HG03064 (cell line): ENCODE results near the gene MEF2D.

Experiments
- ATAC-seq: cut with Tn5 transposase; IDR thresholded peaks from one replicate; pipeline ENCODE4 v1.9.1; 2021; ENCODE audit warnings: low read depth; ENCODE audit not compliant: unreplicated experiment

The MEF2D gene

DNA sequence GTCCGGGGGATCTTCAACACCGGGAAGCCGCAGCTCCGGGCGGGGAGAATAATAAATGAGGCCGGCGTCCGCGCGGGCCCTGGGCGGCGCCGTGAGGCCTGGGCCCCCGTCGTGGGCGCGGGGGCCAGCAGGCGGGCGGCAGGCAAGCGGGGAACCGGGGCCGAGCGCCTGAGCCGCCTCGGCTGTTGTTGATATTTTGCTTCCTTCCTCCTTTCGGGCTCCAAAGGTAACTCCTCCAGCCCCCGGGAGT lies at the start of gene MEF2D:
TSS of gene MEF2D (minus strand) at position 233 of the 250 bp plus-strand sequence. CDS start 17,483 bp downstream, outside the sequence.
- ATAC-seq = no peak

DNA sequence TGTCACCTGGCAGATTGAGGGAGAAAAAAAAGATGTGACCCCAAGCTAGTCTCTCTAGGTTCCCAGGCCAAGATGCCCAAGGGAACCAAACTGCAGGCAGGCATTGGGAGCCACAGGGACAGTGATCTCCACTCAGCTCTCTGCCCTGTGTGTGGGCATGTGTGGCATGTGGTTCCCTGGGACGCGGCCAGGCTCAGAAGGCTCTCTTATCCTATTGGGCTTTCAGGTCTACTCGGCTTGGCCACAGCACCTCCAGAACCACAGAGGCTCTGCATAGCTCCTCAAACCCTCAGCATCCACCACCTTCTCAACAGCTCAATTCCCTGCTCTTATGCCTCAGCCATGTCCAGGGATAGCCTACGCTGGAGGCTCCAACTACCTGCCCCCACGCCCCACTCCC lies 49.8 kb upstream of the MEF2D start:
- no peak for ATAC-seq

DNA sequence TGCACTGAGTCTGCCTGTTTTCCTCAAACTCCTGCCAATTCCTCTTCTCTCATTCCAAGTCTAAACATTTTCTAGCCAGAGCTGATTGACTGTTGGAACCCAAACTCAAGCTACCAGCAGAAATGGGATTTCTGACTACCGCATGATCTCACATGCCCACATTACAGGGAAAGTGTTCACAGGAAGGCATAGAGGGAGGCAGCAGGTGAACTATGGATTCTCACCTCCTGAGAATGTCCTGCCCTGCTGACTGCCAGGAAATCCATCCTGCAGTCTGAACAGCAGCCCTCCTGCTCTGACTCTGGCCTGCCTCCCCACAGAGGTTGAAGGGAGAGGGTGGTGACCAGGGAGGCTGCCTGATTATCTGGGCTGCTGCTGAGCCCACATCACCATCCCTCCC lies 49.3 kb upstream of the MEF2D start:
- ATAC-seq = no peak

DNA sequence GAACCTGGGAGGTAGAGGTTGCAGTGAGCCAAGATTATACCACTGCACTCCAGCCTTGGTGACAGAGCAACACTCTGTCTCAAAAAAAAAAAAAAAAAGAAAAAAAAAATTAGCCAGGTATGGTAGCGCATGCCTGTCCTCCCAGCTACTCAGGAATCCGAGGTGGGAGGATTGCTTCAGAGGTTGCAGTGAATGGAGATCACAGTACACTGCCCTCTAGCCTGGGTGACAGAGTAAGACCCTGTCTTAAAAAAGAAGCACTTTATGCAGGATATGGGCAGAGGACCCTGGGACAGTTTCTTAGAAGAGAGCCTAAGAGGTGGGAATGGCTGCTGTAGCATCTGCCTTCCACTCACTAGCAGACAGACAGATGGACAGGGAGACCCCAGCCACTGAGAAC lies 48.8 kb upstream of the MEF2D start:
- ATAC-seq = no peak

DNA sequence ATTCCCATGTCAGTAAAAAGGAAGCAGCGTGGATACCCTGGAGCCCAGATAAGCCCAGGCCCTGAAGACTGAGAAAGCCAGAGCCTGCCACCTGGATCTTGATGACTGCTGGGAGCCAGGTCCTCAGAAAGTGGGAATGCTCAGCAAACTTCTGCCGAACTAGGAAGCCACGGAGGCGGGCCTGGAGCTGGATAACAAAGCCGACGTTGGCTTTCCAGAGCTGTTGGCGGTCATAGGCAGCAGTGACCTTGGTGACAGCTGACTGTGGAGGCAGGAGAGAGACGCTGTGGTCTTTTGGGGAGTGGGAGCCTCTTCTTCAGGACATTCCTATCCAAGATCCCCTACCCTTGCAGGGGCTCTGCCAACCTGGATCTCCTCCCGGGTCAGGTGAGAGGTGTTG lies 47.4 kb upstream of the MEF2D start:
- ATAC-seq = no peak

DNA sequence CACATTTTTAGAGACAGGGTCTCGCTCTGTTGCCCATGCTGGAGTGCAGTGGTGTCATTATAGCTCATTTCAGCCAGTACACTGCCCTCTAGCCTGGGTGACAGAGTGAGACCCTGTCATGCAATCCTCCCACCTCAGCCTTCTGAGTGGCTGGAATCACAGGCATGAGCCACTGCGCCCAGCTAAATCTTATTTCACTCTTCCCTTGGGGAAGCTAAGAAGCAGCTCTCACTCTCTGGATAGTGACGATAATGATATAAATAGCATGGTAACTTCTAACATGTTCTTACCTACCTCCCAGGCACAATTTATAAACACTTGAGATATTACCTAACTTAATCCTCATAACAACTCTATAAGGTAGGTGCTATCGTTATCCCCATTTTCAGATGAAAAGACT lies 46.9 kb upstream of the MEF2D start:
- no peak for ATAC-seq

DNA sequence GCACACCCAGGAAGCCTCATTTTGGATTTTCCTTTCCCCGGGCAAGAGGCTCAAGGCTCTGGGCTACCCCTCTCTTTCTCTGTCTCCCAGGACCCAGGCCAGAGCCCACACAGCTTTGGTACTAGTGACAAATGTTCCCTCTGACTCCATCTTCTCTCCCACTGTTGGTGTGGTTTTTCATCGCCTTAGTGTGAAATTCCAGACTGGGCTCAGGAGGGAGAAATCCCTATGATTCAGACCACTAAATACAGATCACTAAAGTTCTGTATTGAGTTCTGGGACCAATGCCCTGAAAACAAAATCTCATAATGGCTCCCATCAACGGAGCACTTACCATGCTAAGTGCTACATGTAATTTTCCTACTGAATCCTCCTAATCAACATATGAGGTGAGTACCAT lies 45.7 kb upstream of the MEF2D start:
- ATAC-seq = no peak

DNA sequence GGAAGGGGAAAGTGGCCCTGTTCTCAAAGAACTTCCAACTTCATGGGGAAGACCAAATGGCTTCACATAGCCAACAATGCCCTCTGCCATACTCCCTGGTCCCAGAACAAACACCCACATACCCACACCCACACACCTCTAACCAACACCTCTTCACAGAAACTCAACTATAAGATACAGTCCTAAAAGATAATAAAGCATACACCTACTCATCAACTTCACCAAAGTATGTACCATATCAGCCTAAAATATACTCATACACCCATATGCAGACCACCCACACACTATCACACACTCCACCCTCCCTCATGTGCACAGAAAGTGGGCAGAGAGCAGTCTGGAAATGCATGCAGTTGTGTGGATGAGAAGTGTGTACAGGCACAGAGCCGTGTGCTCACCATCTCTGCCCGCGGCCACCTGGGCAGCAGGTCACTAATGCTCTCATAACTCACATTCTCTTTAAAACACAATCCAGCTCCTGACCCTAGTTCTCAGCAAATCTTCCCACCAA lies 44.1 kb upstream of the MEF2D start:
- ATAC-seq = no peak

DNA sequence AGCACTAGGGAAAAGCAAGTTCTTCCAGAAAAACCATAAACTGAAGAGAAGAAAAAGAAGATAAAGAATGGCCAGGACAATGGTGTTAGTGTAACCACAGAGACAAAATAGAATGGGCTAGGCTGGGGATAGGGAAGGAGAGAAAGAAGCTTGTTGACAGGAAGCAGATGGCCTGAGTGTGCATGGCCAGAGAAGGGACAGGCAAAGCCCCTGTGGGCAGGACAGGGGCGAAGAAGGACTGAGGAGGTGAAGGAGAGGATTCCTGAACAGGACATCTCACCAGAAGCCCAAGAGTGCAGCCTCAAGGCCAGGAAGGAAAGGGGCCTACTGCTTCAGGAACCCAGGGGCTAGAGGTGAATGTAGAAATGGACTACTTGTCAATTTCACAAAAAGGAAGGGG lies 42.5 kb upstream of the MEF2D start:
- no peak for ATAC-seq

DNA sequence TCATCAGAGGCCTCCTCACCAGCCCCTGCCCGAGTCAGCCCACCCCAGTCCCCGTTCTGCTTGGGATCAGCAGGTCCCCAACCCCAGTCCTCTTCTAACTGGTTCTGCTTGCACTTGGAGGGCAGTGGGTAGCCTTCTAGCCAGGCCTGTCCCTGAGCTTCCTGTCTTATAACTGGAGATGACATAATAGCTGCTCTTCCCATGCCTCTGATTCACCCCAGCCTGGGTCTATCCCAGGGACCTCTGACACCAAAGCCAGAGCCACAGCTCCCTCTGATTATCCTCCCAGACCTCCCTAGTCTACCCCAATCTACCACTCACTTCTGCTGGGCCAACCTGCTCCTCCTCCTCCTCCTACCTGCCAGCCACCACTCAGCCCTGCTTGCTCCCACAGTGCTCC lies 40.4 kb upstream of the MEF2D start:
- no peak for ATAC-seq

DNA sequence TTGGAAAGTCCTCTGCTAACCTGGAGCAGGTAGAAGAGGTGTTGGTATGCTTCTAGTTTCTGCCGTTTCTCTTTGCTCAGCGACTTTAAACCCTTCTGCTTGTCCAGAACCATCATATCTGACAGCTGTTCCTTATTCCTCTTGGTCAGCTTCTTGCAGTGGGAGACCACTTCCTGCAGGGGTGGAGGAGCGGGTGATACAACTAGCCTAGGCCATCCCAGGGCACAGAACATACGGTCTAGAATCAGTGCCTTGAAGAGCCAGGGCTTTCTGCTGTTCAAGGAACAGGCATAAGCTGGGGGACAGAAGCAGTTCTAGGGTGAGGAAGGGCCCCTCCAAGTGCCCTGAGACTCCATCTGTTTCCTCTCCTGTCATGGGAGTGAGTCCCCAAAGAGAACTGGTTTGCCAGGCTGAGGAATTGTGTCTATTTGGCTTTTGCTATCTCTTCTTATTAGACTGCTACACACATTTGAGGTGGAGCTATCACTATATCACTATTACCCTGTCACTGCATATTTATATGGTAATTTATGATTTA lies 39.3 kb upstream of the MEF2D start:
- ATAC-seq = no peak

DNA sequence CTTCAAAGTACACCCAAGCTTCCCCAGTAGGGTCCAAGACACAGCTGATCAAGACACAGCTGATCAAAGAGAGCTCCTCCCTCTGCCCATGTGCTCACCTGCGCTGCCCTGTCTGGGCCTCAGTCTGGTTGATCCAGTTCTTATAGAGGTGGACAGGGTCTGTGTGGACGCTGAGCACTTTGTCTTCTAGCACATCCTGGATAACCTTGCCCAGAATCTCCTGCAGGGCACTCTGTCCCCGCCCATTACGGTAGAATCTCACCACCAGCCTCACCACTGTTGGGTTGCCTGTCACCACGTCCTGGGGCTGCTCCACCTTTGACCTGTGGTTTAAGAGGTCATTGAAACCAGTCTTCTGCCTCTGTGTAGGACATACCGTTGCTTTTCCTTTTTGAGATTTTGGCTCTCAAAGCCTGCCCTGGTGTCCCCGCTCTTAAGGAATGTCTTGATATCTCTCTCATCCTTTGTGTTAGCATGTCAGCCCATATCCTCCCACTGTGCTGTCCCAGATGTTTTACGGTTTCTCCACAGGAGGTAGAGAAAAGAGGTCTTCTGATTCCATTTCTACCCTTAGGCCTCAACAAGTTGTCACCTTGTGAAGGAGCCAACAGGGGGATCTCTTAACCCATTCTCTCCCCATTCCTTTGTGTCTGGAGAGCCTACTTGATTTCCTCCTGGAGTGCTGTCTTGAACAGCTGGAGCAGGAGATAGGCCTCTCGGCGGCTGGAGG lies 38.3 kb upstream of the MEF2D start:
- ATAC-seq = no peak

DNA sequence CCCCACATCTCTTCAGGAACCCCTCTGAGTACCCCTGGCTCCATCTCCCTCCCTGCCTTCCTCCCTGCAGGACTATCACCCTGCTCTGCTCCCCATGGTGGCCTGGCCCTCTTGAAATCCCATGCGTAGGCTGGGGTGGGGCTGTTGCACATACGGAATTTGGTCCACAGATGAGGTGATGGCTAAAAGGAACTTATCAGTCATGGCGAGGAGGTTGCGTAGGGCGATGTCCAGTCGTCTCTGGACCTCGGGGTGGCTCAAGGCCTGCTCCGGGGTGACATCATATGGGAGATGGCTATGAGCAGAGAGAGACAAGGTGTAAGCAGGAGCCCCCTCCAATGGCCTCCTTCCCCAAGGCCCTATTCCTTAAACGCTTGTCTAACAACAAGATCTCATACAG lies 36.5 kb upstream of the MEF2D start:
- no peak for ATAC-seq

DNA sequence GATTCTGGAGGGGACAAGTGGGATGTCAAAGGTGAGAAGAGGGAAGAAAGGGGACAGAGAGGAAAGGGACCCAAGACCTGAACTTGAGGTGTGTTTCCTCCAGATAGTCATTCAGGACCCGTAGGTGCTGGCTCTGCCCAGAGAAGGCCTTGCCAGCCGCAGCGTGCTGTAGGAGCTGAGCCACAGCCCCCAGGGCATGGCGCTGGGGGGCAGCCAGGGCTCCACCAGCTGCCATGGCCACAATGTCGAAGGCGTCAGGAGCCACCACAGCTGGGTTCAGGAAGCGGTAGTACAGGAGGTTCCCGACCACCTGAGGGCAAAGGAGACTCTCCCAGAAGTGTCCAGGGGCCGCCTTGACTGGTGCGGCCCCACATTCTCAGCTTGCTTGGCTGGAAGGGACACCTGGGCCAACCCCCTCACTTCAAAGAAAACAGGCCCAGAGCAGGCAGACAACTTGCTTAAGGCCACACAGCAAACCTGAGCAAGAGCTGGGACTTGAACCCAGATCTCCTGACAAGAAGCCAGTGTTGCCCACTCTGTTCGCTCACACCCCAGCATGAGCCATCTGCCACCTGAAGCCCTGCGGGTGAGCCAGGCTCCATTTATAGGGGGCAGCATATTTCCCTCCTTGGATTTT lies 34.0 kb upstream of the MEF2D start:
- no peak for ATAC-seq

DNA sequence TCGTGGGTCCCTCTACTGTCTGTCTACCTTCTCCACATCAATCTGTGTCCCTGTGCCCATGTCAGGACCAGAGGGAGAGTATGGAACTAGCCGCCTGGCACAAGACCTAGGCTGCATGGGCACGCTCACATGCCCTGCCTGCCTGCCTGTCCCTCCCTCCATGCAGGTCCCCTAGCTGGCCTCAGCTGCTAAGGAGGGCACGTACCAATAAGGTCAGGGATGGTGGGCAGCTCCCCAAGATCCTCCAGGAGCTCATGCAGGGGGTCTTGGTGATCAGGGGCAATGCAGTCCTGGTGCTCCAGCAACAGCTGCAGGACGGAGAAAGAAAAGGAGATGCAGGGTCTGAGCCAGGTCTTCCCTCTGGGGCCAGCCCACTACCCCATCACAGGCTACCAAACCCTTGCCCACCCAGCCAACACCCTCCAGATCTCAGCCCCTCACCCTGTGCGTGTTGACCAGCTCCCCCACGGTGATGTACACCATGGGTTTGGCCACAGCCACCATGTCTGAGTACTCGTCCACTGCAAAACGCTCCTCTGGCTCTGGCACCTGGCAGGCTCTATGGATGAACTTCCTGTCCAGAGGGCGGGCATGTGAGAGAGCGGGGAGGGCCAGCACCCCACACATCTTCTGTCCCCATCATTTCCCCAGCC lies 33.1 kb upstream of the MEF2D start:
- no peak for ATAC-seq

DNA sequence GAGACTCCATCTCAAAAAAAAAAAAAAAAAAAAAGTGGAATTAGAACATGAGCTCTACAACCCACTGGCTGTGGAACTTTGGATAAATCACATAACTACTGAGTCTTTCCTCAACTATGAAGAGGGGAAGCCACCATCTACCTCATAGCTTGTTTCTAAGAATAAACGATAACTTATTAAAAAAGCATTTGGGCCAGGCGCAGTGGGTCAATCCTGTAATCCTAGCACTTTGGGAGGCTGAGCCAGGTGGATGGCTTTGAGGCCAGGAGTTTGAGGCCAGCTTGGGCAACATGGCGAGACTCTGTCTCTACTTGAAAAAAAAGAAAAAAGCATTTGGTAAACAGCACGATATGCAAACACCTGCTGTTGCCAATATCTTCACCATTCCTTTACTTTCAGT lies 31.8 kb upstream of the MEF2D start:
- ATAC-seq = no peak

DNA sequence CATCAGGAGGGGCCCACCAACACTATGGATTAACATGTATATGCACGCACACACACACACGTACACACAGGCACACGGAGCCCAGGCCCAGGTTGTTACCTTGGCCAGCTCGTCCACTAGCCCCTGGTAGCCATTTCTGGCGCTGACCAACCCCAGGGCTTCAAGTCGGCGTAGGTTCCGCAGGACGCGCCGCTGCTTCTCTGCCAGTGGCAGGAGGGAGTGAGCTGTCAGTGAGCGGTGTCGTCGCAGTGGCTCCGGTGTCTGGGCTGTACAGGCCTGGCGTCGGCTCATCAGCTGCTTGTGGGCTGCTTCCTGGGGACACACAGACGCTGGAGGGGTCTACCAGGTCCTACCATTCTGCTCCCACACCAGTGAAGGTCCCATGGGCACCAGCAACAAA lies 29.4 kb upstream of the MEF2D start:
- no peak for ATAC-seq

DNA sequence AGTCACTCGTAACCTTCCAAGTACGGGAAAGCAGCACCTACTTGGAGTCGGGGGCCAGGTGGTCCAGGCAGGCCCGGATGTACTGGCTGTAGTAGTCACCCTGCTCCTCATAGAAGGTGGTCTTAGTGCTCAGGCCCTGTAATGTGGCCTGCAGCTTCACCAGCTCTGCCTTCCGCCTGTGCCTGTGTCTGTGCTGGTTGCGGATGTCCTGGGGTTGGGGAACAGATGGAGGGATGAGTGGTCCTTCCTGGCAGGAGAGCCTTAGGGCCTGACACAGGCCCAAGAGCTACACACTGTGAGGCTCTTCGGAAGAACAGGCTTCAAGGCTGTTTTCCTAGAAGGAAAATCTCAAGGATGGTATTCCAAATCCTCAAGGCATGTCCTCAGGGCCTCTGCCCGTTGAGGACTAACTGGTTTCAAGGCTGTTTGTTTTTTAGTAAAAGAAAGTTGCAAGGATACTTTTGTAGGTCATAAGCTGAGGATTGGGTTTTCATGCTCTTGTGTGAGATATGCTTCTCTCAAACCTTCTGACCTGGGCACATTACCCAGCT lies 28.4 kb upstream of the MEF2D start:
- no peak for ATAC-seq

DNA sequence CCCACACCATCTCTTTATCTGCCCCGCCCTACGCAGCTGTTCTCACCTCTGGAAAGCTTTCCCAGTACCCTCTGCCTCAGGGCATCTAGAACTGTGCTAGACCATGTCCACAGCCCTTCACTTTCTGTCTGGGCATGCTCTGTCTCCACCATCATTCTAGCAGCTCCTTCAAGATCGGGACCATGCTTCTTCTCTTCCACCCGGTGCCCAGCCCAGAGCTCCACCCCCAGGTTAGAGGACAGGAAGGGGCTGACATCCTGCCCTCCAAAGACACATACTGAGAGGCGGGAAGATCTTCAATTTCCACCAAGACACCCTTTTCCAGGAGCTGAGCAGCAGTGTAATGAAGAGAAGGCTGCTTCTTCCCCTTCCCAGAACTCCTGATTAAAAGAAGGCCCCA lies 27.7 kb upstream of the MEF2D start:
- ATAC-seq = no peak

DNA sequence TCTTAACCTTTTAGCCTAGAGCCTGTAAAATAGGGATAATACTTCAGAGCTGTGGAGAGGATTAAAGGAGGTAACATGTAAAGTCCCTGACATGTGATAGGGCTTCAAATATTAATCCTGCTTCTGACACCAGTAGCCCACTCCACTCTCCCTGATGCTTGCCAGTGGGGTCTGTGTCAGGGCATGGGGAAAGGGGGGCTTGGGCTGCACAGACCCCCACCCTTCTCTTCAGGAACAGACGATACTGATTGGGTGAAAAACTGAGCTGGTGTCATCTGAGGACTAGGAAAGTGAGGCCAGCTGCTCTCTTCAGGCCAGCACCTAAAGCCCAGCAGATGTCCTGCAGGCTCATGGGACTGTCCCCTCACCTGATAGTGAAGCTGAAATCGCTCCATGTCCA lies 27.0 kb upstream of the MEF2D start:
- no peak for ATAC-seq

DNA sequence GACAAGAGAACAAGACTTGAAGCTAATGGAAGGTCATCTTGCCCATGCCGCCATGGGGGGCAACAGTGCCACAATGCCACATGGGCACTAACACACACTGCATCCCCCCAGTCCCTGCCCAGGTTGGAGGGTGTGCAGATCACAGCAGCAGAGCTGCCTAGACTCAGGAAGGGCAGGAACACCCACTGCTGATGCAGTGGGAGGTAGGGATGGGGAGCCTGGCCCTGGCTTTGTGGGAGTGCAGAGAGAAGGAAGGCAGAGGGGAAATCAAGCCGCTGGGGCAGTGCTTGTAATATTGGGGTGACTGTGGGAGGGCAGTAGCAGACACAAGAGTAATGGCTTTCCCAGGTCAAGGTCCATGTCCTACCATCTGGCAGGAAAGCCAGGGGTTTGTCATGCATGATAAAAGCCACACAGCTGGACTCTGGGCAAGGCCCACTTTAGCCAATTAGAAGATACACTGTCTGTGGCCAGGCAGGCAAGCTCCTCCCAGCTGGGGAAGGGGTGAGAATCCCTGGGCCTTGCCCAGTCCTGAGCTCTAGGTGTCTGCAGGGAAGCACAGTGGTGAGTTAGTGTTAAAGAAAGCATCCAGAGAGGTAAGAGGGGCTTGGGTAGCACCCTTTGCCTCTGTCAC lies 25.4 kb upstream of the MEF2D start:
- ATAC-seq = no peak
